Stimulated activated CD4-positive, alpha-beta T cell treated with anti-CD3 and anti-CD28 coated beads, Interleukin-1b, Interleukin-23, amount 100 ng/mL, for 48 hours (primary cell): ENCODE results near the gene LRRC17.
"Not testable (repeated sequence)": the region's sequence is repeated elsewhere in the genome, so short reads cannot be mapped to it uniquely, and the experiment has no call there.

Experiments used
- DNase-seq: peaks from one replicate; pipeline ENCODE4 v3.0.0-alpha.2; 2020

The LRRC17 gene

DNA sequence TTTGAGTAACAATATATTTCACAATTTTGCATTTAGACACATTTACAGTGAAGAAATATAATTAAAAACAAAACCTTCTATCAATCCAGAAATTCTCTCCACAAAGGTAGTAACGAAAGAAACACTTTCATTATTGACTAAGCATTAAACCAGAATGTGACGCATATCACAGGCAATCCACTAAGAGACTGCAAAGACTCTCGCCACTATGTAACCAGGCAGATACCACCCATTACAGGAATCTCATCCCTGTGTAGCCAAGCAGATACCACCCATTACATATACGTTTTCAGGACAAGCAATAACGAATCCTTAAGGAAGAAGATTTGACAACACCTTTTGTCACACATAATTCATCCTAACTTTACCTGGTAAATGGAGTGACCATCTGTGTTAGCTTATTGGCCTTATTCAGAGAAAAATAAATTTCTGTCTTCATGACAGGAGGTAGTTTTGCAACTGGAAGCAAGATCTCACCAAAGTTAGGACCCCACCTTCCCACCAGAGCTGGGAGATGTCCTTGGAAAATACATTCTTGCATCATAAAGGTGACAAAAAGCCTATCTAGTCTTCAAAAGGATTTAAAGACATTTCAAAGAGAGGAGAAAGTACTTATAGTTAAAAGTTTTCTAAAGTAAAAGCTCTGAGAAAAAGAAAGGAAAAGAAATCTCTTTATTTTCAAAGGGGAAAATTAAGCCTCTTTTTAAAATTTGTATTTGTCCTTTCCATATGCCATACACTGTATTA is 30.8 kb downstream of the LRRC17 start:
- no peak for DNase-seq

DNA sequence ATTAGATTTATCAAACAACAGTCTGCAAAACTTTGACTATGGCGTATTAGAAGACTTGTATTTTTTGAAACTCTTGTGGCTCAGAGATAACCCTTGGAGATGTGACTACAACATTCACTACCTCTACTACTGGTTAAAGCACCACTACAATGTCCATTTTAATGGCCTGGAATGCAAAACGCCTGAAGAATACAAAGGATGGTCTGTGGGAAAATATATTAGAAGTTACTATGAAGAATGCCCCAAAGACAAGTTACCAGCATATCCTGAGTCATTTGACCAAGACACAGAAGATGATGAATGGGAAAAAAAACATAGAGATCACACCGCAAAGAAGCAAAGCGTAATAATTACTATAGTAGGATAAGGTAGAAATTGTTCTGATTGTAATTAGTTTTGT is 31.4 kb downstream of the LRRC17 start:
- no peak for DNase-seq

DNA sequence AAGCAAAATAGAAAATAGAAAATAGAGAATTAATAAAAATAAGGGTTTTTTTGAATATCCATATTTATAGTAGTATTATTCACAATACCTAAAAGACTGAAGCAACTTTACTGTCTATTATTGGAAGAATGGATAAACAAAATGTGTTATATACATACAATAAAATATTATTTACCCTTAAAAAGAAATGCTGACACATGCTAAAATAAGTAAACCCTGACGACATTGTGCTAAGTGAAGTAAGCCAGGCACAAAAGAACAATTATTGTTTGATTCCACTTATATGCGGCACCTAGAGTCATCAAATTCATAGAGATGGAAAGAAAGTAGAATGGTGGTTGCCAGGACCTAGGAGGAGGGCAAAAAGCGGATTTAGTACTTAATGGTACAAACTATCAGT is 39.0 kb downstream of the LRRC17 start:
- no peak for DNase-seq

GRCh38 chr7:102953406-102953805 is 40.6 kb downstream of the LRRC17 start:
- no peak for DNase-seq

GRCh38 chr7:102954359-102954758 is 41.6 kb downstream of the LRRC17 start:
- DNase-seq, result not testable (repeated sequence)

DNA sequence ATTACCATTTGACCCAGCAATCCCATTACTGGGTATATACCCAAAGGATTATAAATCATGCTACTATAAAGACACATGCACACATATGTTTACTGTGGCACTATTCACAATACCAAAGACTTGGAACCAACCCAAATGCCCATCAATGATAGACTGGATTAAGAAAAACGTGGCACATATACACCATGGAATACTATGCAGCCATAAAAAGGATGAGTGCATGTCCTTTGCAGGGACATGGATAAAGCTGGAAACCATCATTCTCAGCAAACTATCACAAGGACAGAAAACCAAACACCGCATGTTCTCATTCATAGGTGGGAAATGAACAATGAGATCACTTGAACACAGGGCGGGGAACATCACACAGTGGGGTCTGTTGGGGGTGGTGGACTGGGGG is 45.2 kb downstream of the LRRC17 start:
- DNase-seq, result not testable (repeated sequence)

DNA sequence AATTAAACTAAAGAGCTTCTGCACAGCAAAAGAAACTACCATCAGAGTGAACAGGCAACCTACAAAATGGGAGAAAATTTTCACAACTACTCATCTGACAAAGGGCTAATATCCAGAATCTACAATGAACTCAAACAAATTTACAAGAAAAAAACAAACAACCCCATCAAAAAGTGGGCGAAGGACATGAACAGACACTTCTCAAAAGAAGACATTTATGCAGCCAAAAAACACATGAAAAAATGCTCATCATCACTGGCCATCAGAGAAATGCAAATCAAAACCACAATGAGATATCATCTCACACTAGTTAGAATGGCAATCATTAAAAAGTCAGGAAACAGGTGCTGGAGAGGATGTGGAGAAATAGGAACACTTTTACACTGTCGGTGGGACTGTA is 49.2 kb downstream of the LRRC17 start:
- not testable (repeated sequence) for DNase-seq

DNA sequence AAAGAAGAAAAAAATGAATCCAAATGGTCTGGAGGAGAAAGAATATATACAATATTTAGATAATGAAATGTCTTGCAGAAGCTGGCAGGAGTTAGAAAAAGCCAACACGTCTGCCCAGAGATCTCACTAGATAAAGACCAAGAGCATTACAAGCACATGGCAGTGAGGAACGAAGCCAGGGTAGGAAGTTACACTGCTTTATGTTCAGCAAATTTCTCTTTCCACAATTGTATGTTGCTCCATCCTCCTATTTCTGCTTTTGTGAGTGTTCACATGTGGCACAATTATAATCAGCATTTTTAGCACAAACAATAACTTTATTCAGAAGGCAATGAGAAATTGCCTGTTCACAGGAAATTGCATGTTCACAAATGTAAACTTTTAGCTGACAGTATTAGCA is 53.7 kb downstream of the LRRC17 start:
- DNase-seq, result no peak

DNA sequence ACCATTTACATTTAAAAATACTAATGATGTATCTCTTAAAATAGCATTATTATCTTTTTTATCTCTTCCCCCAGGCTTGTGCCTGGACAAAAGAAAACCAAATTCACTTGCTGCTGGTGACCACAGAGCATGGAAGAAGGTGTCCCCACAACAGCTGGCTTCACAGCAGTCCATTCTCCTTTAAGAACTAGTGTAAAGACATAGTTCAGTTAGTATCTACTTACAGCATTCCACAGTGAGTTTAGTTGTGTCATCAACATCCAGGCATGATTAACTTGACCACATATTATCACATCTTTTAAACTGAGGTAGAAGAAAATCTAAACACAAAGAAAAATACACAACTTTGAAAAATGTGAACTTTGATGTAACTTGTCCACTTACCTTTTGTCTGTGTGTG is 55.0 kb downstream of the LRRC17 start:
- DNase-seq, result no peak

DNA sequence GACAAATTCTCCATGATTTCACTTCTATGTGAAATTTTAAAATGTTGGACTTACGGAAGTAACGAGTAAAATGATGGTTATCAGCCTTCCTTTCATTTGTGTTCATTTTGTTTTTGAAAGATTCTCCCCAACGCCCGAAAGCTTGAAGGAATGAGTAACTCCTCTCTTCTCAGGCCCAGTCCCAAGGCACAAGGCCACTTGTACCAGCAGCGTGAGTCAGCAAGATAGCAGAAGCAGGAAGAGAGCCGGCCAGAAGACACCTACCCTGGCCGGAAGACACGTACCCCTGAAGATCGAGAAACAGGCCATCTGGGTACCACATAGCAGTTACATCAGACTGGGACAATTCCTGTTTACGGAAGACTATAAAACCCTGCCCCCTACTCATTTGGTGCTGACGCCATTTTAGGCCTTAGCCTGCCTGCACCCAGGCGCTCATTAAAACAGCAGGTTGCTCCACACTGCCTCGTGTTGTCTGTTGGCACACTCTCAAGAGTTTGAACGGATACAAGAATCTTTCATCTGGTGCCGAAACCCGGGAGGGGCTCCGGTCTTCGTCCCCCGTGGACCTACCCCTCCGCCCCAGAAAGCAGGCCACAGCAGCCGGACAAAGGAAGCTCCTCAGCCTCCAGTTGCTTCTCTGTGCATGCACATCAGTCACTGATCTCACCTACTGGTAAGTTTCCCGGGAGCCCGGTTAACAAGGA is 60.4 kb downstream of the LRRC17 start:
- no peak for DNase-seq

GRCh38 chr7:102974366-102975236 is 61.8 kb downstream of the LRRC17 start:
- DNase-seq, result no peak

GRCh38 chr7:102975854-102976253 is 63.1 kb downstream of the LRRC17 start:
- DNase-seq, result no peak

DNA sequence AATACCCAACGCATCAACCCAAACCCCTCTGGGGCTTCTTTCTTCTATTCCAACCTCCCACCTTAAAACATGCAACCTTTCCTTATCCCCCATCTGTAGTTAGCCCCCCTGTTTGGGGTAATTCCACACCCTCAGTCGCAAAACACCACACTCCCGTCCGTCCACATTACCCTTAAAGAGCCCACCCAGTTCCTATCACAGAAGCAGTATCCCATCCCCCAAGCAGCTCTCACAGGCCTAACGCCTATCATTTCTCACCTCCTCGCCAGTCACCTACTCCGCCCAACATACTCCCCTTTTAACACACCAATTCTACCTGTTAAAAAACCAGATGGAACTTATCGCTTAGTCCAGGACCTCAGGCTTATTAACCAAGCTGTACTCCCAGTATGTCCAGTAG is 63.7 kb downstream of the LRRC17 start:
- no peak for DNase-seq

GRCh38 chr7:102977586-102977985 is 64.8 kb downstream of the LRRC17 start:
- not testable (repeated sequence) for DNase-seq

- DNase-seq, result no peak
These were observed 65.5 kb downstream of the LRRC17 start for GRCh38 chr7:102978284-102978683.

DNA sequence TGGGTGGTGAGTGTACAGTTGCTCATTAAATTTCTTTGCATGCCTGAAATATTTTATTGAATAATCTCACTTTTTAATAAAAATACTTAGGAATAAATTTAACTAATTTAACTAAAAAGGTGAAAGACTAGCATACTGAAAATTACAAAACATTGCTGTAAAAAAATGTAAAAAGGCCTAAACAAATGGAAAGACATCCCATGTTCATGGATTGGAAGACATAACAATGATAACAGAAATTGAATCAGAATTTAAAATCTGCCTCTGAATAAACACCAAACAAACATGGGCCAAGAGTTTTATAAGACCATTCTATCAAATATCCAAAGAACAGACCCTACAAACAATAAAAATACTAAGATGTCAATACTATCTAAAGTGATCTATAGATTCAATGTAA is 66.9 kb downstream of the LRRC17 start:
- no peak for DNase-seq

DNA sequence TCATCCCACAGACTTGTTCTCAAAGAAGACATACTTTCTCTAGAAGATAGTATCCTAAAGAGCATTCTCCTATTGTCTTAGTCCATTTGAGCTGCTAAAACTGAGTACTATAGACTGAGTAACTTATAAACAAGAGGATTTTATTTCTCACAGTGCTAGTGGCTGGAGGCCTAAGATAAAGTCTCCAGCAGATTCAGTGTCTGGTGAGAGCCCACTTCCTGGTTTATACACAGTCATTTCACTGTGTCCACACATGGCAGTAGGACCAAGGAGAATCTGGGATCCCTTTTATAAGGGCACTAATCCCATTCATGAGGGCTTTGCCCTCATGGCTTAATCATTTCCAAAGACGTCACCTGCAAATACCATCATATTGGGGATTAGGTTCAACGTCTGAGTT is 68.7 kb downstream of the LRRC17 start:
- DNase-seq, result no peak

DNA sequence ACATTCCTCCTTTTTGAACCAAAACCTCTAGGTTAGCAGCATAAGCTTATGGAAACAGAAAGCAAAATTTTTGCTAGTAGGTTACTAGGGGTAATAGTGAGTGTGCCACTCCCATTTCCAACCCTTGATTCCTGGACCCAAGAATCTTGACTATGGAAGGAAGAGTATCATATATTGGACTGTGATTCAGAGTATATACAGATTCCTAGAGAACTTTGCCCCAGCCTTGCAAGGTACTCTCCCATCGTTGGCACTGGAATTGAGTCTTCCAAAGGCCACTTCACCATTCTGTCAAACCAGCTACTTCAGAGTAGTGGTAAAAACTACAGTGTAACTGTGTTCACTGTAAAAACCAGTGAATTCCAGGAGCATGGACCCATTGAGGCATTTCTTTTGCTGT is 69.4 kb downstream of the LRRC17 start:
- DNase-seq, result no peak

GRCh38 chr7:102983602-102984001 is 70.8 kb downstream of the LRRC17 start:
- DNase-seq, result no peak

GRCh38 chr7:102985176-102985783 is 72.5 kb downstream of the LRRC17 start:
- DNase-seq, result no peak

- DNase-seq, result no peak
These were observed 75.3 kb downstream of the LRRC17 start for GRCh38 chr7:102988088-102988487.

GRCh38 chr7:102988631-102989560 is 76.1 kb downstream of the LRRC17 start:
- DNase-seq, result no peak
